HG02571 (cell line): ENCODE results near the gene ZSCAN30.
A peak's percentile ranks its signal among the peaks of the same experiment; 100 is the strongest.

ENCODE experiments used
- ATAC-seq: cut with Tn5 transposase; IDR thresholded peaks from one replicate; pipeline ENCODE4 v1.9.1; 2021; ENCODE audit warnings: mild to moderate bottlenecking, moderate library complexity; ENCODE audit not compliant: unreplicated experiment

Gene ZSCAN30

DNA sequence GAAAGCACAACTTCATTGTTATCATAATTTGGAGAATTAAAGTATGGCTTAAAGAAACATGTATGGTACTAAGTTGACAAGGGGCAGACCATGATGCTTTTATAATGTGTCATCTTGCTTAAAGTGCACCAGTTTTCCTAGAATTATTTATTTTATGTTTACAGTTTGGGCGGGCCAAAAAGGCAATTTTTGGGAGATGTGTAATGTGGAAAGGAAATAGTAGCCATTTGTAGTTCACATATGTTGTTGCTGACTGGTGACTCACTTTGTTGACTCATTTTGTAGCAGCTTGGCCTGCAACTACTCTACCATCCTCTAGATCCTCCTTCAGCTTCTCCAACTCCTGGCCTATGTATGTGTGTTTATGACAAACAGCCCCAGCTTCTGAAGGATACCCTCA lies 7.7 kb downstream of the ZSCAN30 start:
- ATAC-seq = no peak

DNA sequence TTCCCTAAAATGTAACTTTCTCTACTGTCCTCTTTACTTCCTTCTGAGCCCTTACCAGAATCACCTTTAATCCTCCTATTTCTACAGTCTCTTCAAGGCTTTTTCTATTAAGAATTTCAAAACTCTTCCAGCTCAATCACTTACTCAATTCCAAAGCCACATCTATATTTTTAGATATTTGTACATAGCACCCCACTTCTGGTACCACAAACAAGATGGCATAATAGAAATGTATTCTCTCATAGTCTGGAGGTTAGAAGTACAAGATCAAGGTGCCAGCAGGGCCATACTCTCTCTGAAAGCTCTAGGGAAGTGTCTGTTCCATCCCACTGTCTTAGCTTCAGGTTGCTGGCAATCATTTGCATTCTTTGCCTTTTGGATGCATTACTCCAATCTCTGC lies 11.1 kb downstream of the ZSCAN30 start:
- ATAC-seq = no peak

DNA sequence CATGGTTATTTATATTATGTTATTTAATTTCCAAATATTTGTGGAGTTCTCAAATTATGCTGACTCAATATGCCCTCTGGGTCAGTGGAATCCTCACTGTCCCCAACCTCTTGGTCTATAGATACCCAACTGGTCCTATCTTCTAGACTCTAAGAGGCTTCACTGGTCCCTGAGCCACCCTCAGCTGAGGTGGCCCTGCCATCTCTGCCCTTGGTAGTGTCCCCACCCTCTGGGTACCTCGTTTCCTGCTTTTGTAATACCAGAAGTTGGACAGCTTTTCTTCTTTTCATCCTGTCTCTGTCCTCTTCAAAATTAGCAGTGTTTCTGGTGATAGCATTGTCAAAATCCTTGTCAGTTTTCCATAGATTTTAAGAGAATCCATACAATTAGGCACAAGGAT lies 11.9 kb downstream of the ZSCAN30 start:
- ATAC-seq = no peak

DNA sequence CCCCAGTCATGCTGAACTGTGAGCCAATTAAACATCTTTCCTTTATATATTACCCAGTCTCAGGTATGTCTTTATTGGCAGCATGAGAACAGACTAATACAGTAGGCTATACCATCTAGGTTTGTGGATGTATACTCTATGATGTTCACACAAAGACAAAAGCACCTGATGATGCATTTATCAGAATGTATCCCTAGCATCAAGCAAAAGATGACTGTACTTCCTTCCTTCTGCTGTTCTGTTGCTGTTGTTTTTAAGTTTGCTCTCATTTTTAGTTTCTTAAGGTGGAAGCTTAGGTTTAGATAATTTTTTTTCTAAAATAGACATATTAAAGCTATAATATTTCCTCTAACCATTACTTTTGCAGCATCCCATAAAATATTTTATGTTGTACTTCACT lies 12.4 kb downstream of the ZSCAN30 start:
- ATAC-seq = no peak

DNA sequence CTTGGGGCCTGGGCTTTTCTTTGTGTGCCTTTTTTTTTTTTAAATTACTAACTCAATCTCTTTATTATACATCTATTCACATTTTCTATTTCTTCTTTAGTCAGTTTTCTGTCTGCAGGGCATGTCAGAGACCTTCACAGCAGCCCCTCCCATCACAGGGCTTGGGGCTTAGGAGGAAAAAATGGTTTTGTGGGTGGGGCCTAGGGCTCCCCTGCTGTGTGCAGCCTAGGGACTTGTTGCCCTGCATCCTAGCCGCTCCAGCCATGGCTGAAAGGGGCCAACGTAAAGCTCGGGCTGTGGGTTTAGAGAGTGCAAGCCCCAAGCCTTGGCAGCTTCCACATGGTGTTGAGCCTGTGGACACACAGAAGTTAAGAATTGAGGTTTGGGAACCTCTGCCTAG lies 13.8 kb downstream of the ZSCAN30 start:
- no peak for ATAC-seq

DNA sequence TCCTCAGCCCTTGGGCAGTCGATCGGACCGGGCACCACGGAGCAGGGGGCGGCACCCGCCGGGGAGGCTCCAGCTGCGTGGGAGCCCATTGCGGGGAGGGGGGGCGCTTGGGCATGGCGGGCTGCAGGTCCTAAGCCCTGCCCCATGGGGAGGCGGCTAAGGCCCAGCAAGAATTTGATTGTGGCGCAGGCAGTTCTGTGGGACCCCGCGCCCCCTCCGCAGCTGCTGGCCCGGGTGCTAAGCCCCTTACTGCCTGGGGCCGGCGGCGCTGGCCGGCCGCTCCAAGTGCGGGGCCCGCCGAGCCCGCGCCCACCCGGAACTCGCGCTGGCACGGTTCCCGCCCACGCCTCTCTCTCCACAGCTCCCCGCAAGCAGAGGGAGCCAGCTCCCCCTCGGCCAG lies 18.4 kb downstream of the ZSCAN30 start:
- ATAC-seq = no peak

DNA sequence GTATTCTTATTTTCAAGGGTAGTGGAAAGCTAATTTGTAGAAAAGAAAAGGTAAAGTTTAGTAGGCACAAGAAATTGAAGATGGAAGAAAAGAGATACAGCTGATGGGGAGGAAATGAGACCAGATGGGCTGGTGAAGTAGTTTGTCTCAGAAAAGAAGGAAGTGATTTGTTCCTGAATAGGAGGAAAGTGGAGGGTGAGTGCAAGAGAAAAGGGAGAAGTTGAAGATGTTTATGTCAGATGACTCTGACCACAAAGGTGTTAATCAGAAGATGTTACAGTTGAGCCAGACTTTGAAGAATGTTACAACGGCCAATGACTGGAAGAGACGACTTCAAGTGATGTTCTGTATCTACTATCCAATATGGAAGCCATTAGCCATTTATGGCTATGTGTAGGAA lies 21.2 kb downstream of the ZSCAN30 start:
- no peak for ATAC-seq

DNA sequence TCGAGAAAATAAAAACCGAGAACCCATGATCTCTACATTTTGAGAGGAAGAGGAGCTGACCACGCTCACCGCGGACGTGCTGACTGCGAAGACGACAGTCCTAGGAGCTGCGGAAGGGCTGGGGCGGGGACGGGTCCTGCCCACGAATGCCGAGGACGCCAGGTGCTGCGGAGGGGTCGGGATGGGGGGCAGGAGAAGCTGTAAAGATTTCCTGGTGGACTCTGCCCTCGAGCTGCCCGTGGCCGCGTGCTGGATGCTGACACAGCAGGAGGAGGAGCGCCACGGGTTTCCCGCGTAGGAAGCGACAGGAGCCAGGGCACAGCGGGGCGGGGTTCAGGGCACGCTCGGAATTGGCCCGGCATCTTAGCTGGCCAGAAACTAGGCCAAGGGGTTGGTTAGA lies 22.2 kb downstream of the ZSCAN30 start:
- no peak for ATAC-seq

DNA sequence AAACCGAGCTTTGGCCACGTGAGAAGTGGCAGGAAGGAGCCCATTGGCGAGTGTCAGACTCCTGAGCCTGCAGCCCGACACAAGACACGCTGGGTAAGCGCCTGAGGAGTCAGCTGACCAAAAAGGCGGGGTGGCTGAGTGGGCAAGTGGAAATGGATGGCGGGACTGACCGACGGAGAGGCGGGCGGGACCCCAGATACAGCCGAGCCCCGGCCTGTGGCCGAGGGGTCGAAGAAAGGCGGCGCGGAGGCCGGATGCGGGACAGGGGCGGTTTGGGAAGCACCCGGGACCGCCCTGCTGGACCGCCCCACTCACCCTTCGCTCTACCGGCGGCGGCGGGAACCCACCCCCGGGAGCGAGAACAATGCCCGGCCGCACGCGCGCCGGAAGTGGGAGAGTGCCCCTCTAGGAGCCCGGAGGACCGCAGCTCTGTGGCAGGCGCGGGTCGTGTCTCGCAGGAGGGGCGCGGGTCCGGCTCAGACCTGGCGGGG lies 22.8 kb downstream of the ZSCAN30 start:
- peak; percentile 92 for ATAC-seq

DNA sequence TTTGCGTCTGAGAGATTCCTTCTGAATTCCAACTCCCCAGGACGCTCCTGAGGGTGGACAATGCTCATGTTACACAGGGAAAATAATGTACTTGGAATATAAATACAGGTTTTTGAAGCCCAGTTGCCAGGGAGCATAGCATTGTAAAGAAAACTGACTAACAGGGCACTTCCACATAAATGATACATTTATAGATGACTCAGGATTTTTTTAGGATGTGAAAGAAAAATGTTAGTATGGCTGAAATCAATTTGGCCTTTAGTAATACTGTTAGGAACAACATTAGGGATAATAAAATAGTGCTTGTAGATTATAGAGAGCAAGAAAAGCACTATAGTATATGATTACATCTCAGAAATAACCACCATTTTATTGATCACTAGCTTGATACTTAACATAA lies 25.6 kb downstream of the ZSCAN30 start:
- no peak for ATAC-seq

DNA sequence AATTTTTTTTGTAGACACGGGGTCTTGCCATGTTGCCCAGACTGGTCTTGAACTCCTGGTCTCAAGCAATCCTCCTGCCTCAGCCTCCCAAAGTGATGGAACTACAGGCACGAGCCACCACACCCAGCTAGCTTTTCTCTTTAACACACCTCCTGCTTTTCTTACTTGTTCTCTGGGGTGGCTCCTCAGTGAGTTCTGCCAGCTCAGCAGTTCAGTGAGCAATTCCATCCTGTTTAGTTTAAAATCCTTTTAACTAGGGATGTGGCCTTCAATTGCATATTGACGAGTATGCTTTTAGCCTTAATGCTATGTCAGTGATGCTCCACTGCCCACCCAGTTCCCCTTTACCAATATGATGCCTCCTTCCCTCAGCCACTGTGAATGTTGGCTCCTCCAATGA lies 33.1 kb downstream of the ZSCAN30 start:
- no peak for ATAC-seq

DNA sequence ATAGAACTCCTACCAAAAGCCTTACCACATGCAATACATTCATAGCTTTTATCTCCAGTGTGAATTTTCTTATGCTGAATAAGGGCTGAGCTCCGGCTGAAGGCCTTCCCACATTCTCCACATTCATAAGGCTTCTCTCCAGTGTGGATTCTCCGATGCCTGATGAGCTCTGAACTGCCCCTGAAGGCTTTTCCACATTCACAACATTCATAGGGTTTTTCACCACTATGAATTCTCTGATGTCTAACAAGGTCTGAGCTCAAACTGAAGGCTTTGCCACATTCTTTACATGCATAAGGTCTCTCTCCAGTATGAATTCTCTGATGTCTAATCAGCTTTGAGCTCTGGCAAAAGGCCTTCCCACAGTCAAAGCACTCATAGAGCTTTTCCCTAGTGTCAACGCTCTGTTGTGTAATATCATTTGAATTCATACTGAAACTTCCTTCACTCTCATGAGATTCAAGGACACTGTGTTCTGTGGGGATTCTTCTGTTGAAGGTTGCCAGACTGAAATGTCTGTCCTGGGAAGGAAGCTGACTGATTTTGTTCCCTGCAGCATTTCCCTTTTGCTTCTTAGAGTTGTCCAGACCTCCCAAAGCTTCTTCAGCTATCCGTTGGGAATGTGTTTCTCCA lies 36.3 kb downstream of the ZSCAN30 start:
- ATAC-seq = no peak

DNA sequence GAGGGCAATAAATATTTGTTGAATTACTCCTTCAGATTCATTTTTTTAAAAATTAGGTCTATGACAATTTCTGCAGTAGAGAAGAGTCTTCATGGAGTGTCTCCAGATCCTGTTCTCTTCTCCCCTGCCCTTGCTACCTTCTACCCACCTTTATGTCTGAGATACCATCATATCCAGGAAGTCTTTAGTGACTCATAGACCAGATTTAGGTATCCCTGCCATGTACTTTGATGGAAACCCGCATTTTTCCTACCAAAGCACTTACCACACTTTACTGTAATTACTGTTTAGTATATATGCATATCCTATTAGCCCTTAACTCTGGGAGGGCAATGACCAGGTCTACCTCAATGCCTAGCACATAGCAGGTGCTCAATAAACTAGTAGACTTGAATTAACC lies 37.6 kb downstream of the ZSCAN30 start:
- no peak for ATAC-seq

DNA sequence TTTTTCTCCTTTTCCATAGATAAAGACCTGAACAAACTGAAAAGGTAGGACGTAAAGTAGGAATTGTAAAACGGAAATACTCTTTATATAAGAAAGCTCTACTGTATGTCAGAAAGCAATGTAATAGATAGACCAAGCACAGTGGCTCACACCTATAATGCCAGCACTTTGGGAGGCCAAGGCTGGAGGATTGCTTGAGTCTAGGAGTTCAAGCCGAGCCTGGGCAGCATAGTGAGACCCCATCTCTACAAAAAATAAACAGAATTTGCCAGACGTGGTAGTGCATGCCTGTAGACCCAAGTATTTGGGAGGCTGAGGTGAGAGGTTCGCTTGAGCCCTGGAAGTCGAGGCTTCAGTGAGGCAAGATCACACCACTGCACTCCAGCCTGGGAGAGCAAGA lies 41.6 kb downstream of the ZSCAN30 start:
- ATAC-seq = no peak

DNA sequence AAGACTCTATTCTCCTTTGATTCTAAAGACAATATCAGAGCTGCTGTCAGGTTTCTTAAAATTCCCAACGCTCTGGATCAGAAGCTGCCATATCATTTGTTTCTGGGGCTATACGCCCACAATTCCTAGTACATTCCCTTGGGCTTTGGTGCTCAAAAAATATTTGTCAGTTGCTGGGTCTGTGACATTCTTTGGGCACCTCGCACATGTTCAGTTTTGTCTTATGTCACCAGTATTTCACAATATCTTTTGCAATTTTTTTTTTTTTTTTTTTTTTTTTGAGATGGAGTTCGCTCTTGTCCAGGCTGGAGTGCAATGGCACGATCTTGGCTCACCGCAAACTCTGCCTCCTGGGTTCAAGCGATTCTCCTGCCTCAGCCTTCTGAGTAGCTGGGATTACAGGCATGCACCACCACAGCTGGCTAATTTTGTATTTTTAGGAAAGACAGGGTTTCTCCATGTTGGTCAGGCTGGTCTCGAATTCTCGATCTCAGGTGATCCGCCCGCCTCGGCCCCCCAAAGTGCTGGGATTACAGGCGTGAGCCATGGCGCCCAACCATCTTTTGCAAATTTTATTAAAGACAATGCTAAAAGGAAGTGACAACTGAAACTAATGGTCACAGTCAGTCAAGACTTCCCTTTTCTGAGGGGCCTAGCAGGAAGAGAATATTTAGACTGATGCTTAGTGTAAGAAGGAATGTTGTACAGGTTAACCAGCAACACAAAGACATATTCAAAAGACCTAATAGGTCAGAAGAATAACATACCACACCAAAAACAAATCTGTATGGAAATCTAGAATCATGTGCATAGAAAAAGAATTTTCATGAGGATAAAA lies 42.4 kb downstream of the ZSCAN30 start:
- ATAC-seq = no peak

DNA sequence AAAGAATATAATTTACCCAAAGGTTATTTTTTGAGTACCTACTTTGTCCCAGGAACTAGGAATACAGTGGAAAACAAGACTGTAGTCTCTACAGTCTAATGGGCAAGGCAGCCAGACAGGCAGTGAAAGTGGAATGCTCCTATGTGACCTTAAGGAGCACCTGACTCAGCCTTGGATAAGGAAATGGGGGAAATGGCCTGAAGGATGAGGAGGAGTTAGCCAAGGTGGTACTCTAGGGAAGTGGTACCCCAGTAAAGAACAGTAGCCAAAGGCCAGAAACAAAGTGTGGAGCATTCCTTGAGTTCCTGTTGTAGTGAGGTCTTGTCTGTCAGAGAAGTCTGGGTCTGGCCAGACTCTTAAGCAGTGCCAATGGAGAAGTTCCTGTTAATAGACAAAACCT lies 43.2 kb downstream of the ZSCAN30 start:
- ATAC-seq = no peak

DNA sequence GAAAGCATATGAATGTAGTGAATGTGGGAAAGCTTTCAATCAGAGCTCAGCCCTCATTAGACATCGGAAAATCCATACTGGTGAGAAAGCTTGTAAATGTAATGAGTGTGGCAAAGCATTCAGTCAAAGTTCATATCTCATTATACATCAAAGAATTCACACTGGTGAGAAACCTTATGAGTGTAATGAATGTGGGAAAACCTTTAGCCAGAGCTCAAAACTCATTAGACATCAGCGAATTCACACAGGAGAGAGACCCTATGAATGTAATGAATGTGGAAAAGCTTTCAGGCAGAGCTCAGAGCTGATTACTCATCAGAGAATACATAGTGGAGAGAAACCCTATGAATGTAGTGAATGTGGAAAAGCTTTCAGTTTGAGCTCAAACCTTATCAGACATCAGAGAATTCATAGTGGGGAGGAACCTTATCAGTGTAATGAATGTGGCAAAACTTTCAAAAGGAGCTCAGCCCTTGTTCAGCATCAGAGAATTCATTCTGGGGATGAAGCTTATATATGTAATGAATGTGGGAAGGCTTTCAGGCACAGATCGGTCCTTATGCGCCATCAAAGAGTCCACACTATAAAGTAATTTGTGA lies 44.2 kb downstream of the ZSCAN30 start:
- ATAC-seq = no peak

DNA sequence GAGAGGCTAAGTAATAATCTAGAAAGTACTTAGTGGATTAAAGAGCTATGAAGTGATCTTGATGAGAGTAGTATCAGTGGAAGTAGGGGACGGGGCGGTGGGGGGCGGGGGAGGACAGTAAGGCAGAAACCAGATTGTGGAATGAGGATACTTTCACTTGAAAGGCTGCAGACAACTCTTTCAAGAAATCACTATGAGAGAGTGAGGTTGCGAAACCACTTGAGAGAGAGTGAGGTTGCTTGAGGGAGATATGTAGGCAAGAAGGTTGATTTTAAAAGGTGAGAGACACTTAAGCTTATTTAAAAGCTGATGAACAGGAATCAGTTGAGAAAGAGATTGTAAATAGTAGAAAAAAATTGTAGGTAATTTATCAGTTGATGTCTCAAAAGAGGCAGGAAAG lies 45.4 kb downstream of the ZSCAN30 start:
- no peak for ATAC-seq

DNA sequence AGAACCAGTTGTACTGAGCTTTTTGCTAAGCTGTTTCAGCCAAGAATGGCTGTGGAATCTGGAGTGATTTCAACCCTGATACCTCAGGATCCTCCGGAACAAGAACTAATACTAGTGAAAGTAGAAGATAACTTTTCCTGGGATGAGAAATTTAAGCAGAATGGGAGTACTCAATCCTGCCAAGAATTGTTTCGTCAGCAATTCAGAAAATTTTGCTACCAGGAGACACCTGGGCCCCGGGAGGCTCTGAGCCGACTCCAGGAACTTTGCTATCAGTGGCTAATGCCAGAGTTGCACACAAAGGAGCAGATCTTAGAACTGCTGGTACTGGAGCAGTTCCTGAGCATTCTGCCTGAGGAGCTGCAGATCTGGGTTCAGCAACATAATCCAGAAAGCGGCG lies 47.6 kb downstream of the ZSCAN30 start:
- no peak for ATAC-seq

DNA sequence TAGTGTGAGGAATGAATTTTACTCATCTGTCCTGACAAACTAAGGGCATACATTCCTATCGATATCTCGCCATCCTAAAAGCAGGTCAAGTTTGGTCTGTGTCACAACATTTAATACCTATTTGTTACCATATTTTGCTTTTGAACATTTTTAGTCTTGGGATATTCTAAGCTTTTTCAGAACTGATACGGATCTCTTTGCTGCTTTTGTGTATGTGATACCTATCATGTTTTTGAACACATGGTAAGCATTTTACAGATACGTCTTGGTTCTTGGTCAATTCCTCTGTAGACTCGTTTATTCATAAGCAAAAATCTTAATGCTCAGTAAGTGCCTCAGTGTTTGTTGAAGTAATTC lies 48.6 kb downstream of the ZSCAN30 start:
- ATAC-seq = no peak

DNA sequence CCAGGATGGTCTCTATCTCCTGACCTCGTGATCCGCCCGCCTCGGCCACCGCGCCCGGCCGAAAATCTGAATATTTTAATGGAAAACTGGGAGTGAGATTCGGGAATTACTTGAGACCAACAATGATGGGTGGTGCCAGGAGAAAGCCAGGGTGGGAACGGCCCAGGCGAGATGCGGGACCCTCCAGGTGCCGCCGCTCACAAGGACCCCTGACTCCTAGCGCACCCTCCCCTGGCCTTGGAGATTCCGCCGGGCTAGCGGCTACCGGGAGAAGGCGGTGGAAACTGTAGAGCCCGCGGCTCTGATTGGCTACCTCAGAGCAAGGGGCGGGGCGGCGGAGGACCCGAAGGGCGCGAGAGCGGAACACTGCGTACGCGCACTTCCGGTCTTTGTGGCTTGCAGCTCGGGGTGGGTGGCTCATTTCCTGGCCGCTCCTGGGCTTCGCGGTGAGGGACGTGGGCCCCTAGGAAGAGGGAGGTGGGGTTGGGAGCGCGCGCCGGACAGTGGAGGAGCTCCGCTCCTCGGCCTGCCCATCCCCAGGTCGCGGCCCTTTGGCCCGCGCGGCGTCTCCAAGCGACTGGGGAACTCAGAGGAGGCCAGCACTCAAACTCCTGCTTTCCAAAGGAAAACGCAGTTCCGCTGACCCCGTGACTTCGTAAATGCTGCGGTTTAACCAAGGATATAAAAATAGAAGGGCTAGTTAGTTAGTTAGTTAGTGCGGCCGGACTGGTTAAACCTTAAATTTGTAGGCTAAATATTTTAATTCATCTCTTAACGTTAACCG lies 49.2 kb downstream of the ZSCAN30 start, which contains the start of gene ZNF397:
Gene ZNF397 (plus strand): TSS at position 371 of the 784 bp plus-strand sequence. CDS start 1,437 bp downstream, outside the sequence.
- ATAC-seq = peak; percentile 99
